Gastrocnemius medialis (tissue), 4 donors: ENCODE results near the gene ISG20.

Experiments
- CTCF ChIP-seq, 5 experiments: fragments of 450-650 bp in 3 of 5; fragments of 200-600 bp in 2 of 5; sonication (generic) in 2 of 5; IDR thresholded peaks in 4 of 5; conservative IDR thresholded peaks in 1 of 5; 1 replicate in 4 of 5; 2 replicates in 1 of 5; pipeline ENCODE4 v1.5.1; 2016 to 2019; ENCODE audit warnings: antibody characterized with exemption in 5 of 5, mild to moderate bottlenecking in 3 of 5, moderate library complexity in 3 of 5
- POLR2A ChIP-seq, 2 donors: fragments of 450-650 bp; IDR thresholded peaks; one replicate each; pipeline ENCODE4 v1.6.1; 2017; ENCODE audit warnings: antibody characterized with exemption in 2 of 2, mild to moderate bottlenecking in 2 of 2, moderate library complexity in 2 of 2

DNA sequence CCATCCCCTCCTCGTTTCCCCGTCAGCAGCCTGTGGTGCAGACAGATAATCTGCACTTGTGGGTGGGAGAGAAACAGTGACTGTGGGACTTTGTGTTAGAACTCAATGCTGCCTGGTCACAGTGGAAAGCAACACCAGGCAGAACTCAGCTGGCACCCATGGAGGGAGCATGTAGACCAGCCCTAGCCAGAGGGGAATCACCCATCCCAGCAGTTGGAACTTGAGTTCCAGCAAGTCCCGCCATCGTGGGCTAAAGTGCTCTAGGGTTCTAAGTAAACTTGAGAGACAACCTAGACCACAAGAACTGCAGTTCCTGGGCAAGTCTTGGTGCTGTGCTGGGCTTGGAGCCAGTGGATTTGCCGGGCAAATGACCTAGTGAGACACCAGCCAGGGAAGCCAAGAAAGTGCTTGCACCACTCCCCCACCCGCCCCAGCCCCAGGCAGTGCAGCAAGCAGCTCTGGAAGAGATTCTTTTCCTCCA, 24.4 kb downstream of the ISG20 start:
- TF ChIP-seq CTCF (IDR thresholded peaks at IDR 0.05 in 4 of 5, conservative IDR thresholded peaks at IDR 0.05 in 1 of 5): no peak
- TF ChIP-seq POLR2A (IDR thresholded peaks at IDR 0.05): no peak
